UCSD-AML1 (cell line): ENCODE data around the gene NEK6.

Experiments used
- DNase-seq: peaks from one replicate; lab custom pipeline; 2025; ENCODE audit not compliant: unreplicated experiment; lab: John Stamatoyannopoulos, UW

Gene NEK6

DNA sequence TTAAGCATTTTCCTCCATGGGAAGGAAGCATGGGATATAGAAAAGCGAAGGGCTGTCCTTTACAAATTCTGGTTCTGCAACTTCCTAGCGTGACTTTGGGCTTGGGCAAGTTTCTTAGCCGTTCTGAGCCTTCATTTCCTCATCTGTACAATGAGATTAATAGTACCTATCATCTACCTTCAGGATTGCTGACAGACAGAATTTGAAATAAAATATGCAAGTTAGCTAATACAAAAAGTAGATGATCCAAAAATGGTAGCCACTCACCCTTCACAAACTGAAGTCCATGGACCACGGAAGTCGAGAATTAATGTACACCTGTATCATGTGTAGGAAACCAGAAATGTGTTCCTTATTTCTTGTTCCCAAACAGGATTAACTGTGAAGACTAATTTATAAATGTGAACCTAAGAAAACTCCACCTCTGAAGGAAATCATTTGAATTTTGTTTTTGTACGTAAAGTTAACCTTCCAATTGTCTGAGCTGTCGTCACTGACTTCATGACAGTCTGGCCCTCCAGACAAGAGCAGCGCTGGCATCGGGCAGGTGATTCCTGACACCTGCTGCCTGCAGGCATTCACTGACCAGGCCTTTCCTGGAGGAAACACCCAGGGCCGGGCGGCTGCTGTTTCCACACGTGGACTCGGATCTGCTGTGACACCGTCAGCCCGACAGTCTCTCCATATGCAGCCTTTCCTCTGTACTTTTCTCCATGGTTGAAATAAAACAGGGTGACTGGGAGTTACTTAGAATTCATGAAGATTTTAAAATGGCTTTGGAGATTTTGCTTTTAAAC lies 94.1 kb downstream of the NEK6 start:
- DNase-seq = no peak

DNA sequence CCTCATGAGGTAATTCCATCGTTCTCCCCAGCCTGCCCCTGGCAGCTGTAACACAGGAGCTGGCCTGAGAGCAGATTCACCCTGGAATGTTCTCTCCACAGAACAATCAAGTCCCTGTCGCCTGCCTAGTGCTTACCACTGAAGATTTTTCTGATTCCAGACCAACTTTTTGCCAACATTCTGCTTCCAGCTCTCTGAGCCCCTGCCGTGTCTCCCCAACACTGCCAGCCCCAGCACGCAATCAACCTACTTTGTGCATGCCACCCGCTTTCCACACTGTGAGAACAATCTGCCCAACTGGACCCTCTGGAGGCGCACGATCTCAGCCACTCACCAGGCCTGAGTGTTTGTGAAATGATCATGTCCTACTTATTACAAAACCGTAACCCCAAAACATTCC lies 94.9 kb downstream of the NEK6 start:
- no peak for DNase-seq

DNA sequence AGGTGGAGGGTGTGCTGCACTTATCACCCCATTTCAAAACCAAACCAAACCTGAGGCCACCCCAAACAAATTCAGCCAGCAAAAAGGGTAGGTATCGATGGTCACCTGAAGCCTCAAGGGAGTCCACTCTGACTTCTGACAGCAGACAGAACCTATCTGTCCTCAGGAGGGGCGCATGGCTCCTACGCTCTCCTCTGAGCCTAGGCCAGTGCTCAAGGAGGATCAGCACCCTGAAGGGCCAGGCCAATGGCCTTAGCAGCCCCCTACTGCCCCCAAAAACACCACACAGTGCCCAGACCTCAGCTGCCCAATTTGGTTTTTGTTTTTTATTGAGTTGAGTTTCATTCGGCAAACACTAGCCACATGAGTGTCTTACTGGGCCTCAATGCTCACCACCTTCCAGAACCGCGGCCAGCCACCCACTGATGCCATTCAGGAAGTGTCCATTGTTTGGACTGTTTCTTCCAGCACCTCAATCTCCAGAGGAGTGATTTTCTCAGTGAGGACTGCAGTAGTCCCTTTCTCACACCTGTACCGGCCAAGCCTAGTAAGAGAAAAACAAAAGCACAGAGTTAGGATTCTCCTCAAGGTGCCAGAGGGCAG lies 95.5 kb downstream of the NEK6 start:
- DNase-seq = no peak

DNA sequence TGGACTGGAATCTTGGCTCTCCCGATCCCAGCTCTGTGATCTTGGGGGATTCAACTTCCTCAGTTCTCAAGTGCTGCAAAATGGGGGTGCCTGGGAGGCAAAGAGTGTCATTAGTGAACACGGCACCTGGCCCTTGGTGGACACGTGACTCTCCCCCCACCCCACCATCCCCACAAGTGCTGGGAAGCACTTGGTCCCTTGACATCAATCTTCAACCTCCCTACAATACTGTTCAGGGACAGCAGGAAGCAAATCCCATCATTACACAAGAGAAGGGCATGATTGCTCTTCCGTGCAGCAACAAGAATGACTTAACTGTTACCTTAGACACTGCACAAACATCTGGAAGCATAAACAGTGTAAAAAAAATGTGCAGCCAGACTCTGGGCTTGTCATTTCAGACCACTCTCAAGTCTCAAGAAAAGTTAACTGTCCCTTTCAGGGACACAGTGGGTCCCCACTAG lies 96.1 kb downstream of the NEK6 start:
- no peak for DNase-seq

DNA sequence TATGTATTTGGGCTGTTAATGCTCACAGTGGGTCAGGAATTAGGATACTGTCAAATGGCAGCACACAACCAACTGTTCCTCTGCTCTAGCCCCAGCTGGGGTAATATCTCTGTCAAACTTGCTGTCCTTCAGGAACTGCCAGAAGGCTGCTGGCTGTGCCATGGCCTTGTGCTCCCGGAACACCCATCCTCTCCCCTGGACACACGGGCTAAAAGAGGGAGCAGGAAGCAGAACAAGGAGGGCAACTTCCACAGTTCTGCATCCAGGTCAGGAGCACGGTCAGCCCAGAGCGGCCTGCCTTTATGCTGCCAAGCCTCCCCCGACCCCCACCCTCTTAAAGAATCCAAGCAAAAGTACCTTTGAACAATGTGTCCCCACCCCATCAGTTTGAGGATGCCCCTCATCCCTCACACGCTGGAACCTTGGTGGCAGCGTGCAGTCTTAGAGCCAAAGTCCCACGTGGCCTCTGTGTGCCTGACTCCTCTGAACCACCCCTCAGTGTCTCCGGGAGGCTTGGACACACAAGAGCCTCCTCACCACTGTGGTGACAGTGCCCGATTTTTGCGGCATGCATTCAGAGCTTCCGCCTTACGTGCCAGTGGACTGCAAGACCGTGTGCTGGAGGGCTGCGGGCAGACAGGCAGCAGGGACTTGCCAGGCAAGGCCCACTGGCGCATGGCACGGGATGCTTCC lies 96.7 kb downstream of the NEK6 start:
- no peak for DNase-seq

DNA sequence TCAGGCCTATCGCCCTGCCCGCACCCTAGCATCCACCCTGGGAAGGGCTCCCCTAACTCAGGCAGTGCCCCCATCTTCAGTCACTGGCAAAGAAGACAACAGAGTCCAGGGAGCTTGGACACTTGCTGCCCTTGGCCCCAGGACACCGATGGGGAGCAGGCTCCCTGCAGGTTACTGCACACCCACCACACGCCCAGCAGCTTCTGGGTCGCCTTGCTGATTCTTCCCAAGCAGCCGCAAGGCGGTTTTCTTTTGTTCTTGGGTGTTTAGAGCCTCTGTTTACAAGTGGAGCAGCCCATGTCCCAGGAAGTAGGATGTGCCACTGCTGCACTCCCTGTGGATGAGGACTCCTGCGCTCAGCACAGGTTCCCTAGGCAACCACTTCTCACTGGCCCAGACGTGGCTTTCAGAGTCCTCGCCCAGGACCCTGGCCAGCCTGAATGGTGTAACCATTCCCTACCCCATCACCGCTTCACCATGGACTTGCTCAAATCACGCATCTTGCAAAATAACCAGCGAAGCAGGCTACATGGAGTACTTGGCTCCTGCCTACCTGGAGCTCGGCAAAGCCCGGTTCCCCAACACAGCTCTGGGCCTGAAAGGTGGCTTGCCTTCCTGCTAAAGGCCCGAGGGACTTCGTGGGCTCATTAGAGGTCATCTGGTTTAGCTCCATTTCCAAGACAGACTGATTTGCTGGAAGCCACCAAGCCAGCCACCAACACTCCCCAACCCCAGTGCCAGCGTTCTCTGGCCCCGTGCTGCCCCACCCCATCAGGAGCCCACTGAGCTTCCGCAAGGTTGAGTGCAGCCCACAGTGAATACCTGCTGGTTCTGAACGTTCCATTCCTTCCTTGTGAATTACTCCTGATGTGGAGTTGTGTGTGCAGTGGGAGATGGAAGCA lies 97.5 kb downstream of the NEK6 start:
- DNase-seq = no peak

DNA sequence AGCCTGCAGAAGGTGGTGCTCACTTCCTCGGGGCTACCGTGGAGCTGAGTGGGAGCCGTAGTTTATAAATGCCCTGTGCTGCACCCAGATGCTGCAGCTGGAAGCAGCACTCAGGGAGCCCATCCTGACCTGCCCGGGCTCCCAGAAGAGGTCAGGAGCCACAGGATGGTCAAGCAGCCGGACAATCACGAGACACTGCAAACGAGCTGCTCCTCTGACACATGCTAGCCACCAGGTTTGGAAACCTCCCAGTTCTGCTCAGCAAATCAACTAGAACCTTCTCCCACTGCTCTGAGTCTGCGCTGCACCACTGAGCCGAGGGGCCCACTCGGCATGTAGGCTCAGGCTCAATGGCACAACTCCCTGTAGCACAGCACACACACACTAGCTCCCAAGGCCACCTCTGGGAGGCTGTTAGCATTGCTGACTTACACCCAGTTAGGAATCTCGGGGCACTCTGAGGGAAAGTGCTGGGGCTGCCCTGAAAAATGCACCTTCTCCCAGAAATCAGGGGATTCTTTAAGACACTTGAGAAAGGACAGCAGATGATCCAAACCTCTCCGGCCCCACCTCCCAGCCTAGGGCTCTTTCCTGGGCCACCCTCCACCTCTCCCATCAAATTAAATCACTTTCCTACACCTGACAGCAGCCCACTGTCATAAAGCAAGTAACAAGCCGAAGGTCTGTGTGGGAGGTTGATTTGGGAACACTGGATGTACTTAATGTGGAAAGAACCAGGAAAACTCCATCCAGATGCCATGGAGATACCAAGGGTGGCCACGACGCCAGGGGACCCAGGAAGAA lies 98.4 kb downstream of the NEK6 start:
- DNase-seq = no peak

DNA sequence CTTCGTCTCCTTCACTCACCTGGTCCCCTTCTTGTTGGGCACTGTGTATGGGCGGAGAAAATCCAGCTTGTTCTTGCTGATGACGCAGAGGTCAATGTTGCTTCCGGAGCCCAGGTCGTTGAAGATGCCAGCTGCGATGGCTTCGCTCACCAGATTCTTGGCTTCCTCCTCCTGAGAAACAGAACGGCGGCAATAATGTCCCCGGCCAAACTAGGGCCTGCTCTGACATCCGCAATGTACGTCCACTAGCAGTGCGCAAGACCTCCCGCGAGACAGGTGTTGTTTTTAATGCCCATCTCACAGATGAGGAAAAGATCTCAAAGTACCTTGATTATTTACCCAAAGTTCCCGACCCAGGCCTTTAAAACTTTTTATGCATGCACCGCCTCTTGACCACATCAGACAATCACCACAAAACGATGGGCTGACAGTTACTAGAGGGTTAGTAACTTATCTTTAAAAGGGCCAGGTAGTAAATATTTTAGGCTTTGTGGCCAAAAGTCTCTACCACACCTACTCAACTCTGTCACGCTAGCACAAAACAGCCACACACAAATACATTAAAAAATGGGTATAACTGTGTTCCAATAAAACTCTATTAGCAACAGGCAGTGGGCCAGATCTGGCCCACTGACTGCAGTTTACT lies 99.1 kb downstream of the NEK6 start:
- no peak for DNase-seq

DNA sequence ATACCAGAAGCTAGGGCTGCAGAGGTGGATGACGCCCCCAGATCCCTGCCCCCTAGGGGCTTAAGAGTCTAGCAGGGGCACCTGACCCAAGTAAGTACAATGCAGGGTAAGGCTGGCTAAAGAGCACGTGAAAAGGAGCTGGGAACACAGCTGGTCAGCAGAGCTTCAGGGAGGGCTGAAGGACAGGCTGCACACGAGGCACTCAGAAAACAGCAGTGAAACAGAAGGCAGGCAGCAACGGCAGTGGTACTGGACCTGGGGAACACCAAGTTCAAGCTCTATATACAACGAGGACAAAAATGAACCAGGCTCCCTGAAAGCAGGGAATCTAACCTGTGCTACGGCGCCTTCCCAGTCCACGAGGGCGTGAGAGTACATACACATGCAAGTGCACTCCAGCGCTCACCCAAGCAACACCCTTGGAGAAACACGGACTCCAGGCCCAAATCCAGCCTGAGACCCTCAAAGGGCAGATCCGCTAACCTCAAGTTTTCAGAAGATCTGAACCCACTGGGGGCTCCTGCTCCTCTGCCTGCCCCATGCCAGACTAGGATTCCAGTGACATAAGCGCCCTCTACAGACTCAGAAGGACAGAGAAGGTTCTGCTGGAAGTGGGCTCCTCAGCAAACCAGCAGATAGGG lies 100.1 kb downstream of the NEK6 start:
- peak; percentile 29 for DNase-seq

DNA sequence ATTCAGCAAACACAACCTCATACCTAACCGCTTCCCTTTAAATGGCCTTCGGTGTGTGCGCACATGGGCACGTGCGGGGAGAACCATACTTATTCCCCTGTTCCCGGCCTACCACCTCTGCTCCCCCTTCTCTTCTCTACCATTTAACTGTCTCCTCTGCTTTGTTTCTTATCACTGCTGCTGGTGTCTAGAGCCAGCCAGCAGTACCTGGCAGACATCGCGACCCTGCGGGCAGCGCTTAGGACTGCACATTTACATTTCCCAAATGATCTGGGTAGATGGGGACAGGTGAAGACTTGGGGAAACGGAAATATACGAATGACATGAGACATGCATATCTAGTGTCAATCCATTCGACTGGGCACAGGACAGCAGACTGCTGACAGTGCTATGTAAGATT lies 100.9 kb downstream of the NEK6 start:
- no peak for DNase-seq

DNA sequence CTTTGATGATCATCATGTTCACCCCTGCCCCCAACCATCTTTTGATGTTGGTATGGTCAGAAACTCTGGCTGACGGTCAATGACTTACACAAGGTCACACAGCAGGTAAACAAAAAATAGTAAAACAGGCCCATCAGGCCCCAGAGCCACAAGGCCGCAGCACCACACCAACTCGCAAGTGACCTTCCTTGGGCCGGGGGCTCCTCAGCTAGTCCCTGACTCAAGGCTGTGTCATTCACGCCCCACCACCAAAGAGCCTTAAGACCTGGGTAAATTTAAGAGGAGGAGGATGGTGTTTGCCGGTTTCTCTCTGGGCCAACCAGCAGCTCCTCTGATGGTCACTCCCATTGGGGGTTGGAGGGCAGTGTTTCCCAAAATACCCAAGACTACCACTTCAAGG lies 101.7 kb downstream of the NEK6 start:
- DNase-seq = no peak

DNA sequence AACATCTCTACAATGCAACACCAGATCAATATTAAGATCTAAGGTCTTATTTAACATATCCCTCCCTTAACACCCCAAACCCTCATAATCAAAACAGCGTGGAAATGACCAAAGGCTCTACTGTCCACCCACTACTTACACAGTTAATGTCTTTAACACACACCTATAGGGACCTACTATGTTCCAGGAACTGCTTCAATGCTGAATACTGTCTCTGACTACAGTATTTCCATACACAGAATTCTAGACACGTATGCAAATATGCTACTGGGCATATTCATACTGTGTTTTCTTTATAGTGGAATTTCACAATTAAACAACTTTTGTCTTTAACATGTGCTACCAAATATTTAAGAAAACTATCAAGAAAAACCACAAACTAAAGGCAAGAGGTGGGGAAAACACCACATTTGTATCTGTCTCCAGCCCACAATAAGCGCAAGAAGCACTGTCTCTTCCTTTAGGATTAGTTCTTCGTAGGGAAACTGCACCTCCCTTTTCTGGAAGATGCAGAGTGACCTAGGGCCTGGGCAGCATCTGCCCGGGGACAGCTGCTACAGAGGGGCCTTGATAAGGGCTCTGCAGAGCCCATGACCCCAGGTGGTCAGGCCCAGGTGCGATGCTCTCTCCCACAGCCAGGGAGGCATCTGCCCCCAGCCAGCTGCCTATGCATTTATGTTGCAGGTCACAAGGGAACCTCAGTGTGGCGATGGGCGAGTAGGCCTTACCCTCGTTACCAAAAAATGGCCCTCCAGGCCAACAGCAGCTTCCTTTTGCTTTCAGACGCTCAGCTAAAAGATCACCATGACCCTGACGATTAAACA lies 102.3 kb downstream of the NEK6 start:
- no peak for DNase-seq

DNA sequence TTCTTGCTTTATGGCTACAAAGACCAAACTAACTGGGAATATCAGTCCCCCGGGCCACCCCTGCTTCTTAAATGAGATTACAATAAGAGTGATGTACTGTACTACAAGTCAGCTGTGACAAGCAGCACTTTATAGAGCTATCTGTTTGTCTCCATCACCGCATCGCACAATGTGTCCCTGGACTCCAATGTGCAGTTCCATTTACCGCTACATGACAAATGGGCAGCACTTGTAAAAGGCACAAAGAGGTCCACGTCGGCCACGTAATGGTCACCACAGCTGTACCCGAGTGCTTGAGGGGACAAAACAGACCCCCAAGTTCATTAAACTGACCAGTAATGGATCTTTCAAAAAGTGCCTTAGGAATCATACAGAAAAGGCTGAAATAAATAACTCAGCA lies 103.4 kb downstream of the NEK6 start:
- DNase-seq = no peak

DNA sequence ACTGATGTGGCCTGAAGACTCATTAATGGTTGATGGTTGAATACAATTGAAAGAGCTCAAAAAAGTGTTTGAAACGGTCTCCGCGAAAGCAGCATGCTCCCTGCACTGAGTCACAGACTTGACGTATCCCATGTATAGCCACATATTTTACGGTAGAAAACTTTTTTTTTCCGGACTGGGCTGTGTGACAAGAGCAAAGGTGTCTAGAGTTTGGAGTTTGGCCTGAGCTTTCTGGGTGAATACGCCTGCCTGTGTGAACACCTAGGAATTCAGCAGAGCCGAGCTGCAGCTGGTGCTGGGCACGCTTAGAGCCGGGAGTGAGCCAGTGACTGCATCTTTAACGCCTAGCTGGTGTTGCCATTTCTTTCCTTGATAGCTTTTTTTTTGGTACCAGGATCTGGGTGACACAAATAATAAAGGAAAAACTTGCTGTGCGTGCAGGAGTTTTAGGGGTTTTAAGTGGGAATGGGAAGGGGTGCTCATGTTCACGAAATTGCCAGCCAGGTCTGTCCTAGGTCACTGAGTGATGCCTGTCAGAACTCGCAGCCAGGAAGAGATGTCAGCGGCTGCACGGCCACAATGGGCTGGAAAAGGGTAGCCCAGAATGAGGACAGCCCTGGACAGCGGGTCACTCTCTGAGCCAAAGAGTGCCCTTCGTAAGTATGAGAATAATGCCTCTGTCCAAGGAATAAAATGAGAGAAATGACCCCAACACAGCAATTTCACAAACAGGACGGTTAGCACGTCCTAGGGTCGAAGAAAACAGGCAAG lies 105.8 kb downstream of the NEK6 start:
- DNase-seq = no peak

DNA sequence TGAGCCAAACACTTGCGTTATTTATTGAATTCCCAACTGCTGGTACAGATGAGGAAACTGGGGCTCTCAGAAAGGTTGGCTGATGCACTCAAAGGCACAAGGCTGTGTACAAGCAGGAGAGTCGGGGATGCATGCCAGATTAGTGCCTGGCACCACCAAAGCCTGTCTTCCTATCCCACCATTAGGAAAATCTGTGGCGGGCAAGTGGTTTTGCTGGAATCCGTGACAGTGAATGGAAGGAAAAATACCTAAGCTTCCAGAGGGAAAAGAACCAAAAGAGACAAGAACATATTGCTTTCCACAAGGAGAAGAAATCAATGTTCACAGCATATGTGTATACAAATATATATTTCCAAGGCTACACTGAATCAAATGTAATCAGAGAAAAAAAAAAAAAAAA lies 106.4 kb downstream of the NEK6 start:
- no peak for DNase-seq

DNA sequence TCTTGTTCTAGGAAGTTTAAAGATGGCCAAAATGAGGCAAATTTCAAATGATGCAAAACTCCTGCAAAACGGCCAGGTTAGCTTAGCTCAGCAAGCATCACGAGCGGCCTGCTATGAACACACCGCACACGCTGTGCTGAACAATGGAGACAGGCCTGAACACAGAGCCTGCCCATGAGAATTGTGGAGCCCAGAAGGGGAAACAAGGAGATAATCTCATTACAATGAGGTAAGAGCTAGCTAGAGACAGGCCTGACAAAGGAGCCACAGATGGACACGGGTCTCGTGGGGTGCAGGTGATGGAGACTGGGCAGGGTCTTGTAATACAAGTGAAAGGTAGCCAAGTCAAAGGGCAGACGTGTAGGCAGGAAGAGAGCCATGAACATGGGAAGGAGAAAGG lies 107.3 kb downstream of the NEK6 start:
- no peak for DNase-seq

DNA sequence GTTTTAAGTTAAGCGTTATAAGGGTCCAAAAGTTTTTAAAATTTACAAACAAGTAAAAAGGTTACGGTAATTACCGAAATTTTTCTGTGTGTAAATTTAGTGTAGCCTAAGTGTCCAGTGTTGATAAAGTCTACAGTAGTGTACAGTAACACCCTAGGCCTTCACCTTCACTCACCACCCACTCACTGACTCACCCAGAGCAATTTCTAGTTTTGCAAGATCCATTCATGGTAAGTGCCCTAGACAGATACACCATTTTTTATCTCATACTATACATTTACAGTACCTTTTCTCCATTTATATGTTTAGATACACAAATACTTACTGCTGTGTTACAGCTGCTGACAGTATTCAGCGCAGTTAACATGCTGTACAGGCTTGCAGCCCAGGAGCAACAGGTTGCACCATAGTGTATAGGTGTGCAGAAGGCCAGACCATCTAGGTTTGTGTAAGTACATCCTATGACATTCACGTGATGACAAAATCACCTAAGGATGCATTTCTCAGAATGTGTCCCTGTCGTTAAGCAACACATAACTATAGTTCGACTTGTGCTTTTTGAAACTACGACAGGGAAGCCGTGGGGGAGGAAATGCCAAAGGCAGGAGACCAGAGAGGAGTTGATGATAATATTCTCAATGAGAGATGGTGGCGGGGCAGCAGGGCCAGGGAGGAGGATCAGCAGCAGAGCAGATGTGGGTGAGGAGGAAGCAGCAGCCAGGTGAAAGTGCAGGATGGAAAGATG lies 108.9 kb downstream of the NEK6 start:
- no peak for DNase-seq
